ENCODE data around the gene INF2. TPM values are rescaled to one million over a fixed set of nuclear protein-coding genes. Genes with fewer than 3 reads are reported as not detected.
A peak's percentile ranks its signal among the peaks of the same experiment; 100 is the strongest.

The INF2 gene
- total and polyA plus RNA-seq, 5 donors from 2014 or later = 4.2 to 74.3 (median 7.9) TPM

DNA sequence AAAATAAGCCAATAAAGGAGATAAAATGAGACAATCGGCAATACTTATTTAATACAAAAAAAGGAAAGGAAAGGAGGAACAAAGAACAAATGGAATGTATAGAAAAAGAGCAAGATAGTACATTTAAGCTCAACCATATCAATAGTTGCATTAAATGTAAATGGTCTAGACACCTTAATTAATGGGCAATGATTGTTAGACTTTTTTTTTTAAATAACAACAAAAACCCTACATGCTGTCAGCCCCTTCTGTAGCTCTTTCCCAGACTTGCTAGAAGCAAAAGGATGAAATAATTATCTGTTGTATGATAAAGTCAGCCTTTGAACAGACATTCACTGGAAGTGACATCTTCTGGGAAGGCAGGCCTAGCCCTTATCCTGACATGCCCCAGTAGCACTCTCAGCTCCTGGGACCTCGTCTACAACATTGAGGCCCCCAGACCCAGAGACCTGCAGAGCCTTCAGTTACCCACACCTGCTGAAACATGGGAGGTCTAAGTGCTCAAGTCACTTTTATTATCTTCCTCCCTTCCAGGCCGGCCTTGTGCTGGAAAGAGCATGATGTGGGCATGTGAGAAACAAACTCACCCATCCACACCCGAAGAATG is 76.9 kb downstream of the INF2 start:
- Mint-ChIP-seq H3K27ac (no peak overlapping the region), H3K36me3 (peaks cover 20% of the 10 kb centered on the region), H3K4me1 (peaks cover 0 to 14% (median 2%) of the 10 kb centered on the region in 4 donors), H3K9me3 (no peaks in the 10 kb centered on the region), H3K4me3 (no peak overlapping the region), H3K27me3 (no peaks in the 10 kb centered on the region)
- peaks cover 12% of the 10 kb centered on the region for H3K36me3 ChIP-seq (ENCODE audit: control insufficient read depth, insufficient read depth, low read length)
- DNase-seq = no peak
- peaks cover 4% of the 10 kb centered on the region for H3K4me1 ChIP-seq (ENCODE audit: control insufficient read depth, insufficient read depth, low read length, poor library complexity, severe bottlenecking)
- H3K27me3 ChIP-seq (ENCODE audit: control insufficient read depth, insufficient read depth, low read length) = no peaks in the 10 kb centered on the region
- no peak overlapping the region for H3K4me3 ChIP-seq (ENCODE audit: low read depth, low read length)
- no peaks in the 10 kb centered on the region for H3K9me3 ChIP-seq (ENCODE audit: control insufficient read depth in 2 of 2, low read length in 2 of 2)
- H3K27ac ChIP-seq (ENCODE audit: insufficient read depth, low read length, poor library complexity, severe bottlenecking) = no peak overlapping the region
- no peak for ATAC-seq (ENCODE audit: low read depth in 2 of 2)

DNA sequence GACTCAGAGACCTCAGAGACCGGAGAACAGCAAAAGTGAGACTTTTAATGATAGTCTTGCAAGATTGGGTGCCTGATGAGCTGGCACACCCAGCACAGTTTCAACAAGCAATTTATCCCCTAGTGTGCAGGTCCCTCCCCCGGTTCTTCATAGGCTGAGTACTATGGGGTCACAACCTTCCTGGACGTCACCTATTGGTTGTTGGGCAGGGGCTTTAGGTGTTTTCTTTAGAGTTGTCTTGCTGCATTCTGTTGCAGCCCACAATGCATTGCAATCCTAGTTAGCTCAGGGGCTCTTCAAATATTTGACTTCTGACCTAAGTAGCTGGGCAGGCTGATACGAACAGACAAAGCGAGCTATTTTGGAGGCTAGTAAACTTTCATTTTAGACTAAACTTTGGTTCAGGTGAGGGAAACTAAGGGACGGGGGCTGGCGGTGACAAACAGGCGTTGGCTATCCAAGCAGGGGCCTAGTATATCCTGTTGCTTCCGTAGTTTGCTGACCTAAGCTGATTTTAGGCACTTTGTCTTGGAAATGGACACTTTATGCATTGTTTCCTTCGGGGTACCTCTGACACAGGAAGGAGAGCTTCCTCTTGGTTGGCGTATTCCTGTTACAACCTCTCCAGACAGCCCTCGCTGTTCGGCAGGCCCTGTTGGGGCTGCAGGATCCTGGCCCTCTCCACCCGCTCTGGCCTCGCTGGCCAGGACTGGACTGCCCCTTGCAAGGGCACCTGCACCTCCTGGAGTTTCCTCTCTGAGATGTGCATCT is 77.6 kb downstream of the INF2 start:
- H3K4me1 Mint-ChIP-seq = peaks cover 0 to 14% (median 2%) of the 10 kb centered on the region in 4 donors
- Histone ChIP-seq H3K27me3 (ENCODE audit: control insufficient read depth, insufficient read depth, low read length) (no peaks in the 10 kb centered on the region), H3K4me3 (ENCODE audit: low read depth, low read length) (no peak overlapping the region), H3K9me3 (ENCODE audit: control insufficient read depth in 2 of 2, low read length in 2 of 2) (no peaks in the 10 kb centered on the region), H3K4me1 (ENCODE audit: control insufficient read depth, insufficient read depth, low read length, poor library complexity, severe bottlenecking) (peaks cover 4% of the 10 kb centered on the region), H3K36me3 (ENCODE audit: control insufficient read depth, insufficient read depth, low read length) (peaks cover 17% of the 10 kb centered on the region), H3K27ac (ENCODE audit: insufficient read depth, low read length, poor library complexity, severe bottlenecking) (no peak overlapping the region)
- no peak overlapping the region for H3K27ac Mint-ChIP-seq
- H3K36me3 Mint-ChIP-seq = peaks cover 20% of the 10 kb centered on the region
- no peaks in the 10 kb centered on the region for H3K27me3 Mint-ChIP-seq
- ATAC-seq (ENCODE audit: low read depth in 2 of 2) (no peak), DNase-seq (no peak)
- no peaks in the 10 kb centered on the region for H3K9me3 Mint-ChIP-seq
- H3K4me3 Mint-ChIP-seq = no peak overlapping the region

DNA sequence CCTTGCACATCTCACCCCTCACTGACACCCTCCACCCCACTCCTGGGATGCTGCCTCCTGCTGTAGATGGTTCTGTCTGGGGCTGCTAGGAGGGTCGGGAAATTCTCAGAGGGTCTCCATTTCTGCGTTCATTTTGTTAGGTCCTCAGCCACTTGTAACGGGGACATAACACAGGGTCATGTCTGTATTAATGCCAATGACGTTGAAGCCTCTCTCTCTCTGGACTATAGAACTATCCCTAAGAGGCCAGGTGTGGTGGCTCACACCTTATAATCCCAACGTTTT is 78.2 kb downstream of the INF2 start:
- H3K9me3 Mint-ChIP-seq = no peaks in the 10 kb centered on the region
- ATAC-seq (ENCODE audit: low read depth in 2 of 2) = no peak
- no peak overlapping the region for H3K4me3 Mint-ChIP-seq
- H3K27ac Mint-ChIP-seq = no peak overlapping the region
- peaks cover 16% of the 10 kb centered on the region for H3K36me3 ChIP-seq (ENCODE audit: control insufficient read depth, insufficient read depth, low read length)
- no peaks in the 10 kb centered on the region for H3K27me3 ChIP-seq (ENCODE audit: control insufficient read depth, insufficient read depth, low read length)
- no peaks in the 10 kb centered on the region for H3K27me3 Mint-ChIP-seq
- peaks cover 0 to 14% (median 2%) of the 10 kb centered on the region in 4 donors for H3K4me1 Mint-ChIP-seq
- H3K27ac ChIP-seq (ENCODE audit: insufficient read depth, low read length, poor library complexity, severe bottlenecking) = no peak overlapping the region
- H3K4me3 ChIP-seq (ENCODE audit: low read depth, low read length) = no peak overlapping the region
- H3K9me3 ChIP-seq (ENCODE audit: control insufficient read depth in 2 of 2, low read length in 2 of 2) = no peaks in the 10 kb centered on the region
- H3K36me3 Mint-ChIP-seq = peaks cover 16% of the 10 kb centered on the region
- DNase-seq = no peak
- peaks cover 4% of the 10 kb centered on the region for H3K4me1 ChIP-seq (ENCODE audit: control insufficient read depth, insufficient read depth, low read length, poor library complexity, severe bottlenecking)

DNA sequence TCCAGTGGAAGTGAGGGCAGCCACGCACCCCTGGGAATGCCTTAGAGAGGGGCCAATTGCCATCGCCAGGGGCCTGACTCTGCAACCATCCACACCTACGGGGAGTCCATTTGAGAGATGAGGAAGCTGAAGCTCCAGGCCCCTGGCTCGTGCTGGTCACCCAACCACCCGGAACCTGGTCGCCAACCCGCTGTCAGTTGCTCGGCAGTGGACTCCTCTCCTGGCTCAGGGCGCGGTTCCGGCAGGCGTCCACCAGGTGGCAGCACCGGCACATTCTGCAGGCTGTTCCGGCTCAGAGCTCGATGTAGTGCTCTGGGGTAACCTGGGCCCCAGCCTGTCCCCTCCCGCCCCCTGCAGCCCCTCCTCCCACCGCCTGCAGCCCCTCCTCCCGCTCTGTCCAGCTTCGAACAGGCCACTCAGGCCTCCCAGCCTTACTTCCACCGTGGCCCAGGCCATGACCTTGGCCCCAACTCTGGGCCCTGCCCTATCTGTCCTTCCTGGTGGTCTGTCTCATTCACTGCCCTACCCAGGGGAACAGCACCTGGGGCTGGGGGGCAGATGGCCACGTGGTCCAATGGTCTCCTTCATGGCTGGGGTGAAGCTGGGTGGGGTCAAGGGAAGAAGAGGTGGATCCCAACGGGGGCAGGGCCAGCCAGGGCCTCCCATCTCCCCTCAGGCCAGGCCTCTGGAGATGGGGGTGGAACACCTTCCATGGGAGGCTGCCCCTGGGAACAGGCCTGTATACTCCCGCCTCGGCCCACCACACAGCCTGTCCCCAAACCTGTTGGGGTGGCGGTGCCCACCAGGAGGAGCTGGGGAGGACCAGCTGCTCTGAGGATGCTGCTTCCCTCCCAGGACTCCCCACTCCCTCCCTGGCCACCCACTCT is 79.3 kb downstream of the INF2 start:
- Mint-ChIP-seq H3K4me1 (peaks cover 0 to 14% (median 2%) of the 10 kb centered on the region in 4 donors), H3K36me3 (peaks cover 16% of the 10 kb centered on the region), H3K9me3 (no peaks in the 10 kb centered on the region), H3K4me3 (no peak overlapping the region), H3K27ac (peak overlapping the region in 2 of 3 donors; percentile 62 to 64), H3K27me3 (no peaks in the 10 kb centered on the region)
- Histone ChIP-seq H3K4me1 (ENCODE audit: control insufficient read depth, insufficient read depth, low read length, poor library complexity, severe bottlenecking) (peaks cover 4% of the 10 kb centered on the region), H3K27ac (ENCODE audit: insufficient read depth, low read length, poor library complexity, severe bottlenecking) (no peak overlapping the region), H3K4me3 (ENCODE audit: low read depth, low read length) (no peak overlapping the region), H3K27me3 (ENCODE audit: control insufficient read depth, insufficient read depth, low read length) (no peaks in the 10 kb centered on the region), H3K9me3 (ENCODE audit: control insufficient read depth in 2 of 2, low read length in 2 of 2) (no peaks in the 10 kb centered on the region), H3K36me3 (ENCODE audit: control insufficient read depth, insufficient read depth, low read length) (peaks cover 23% of the 10 kb centered on the region)
- ATAC-seq (ENCODE audit: low read depth in 2 of 2) (peak; percentile 89 to 90), DNase-seq (peak; percentile 81 to 87 (median 83))

DNA sequence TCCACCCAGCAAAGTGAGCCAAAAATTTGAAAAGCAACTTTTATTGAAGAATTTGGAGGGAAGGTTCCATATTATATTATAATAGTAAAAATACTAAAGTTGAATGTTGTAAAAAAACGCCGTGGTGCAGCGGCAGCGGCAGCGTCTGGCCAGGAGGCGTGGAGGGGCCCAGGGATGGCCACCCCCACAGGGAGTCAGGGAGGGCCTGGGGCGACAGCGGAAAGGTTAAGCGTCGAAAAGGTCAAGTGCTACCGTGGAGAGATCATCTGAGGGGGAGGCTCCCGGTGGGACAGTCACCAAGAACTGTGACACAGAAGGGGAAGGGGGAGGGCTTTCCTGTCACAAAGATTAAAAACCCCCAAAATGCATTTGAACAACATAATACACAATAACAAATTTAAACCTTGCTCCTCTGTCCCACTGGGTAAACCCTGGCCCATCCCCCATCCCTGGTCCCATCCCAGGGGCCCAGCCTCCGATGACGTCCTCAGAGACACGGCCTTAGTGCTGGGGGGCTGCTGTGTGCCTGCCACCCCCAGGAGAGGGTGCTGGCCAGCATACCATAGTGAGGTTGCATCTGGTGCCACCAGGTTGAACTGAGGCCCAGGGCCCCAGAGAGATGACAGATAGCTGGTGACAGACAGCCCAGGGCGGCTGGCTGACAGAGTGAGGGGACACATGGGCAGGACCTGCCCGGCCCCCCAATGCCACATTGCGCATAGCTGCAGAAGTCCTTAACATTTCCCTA is 80.1 kb downstream of the INF2 start:
- H3K27ac ChIP-seq (ENCODE audit: insufficient read depth, low read length, poor library complexity, severe bottlenecking) = no peak overlapping the region
- no peaks in the 10 kb centered on the region for H3K27me3 ChIP-seq (ENCODE audit: control insufficient read depth, insufficient read depth, low read length)
- H3K36me3 ChIP-seq (ENCODE audit: control insufficient read depth, insufficient read depth, low read length) = peaks cover 23% of the 10 kb centered on the region
- no peak overlapping the region for H3K4me3 ChIP-seq (ENCODE audit: low read depth, low read length)
- H3K4me1 ChIP-seq (ENCODE audit: control insufficient read depth, insufficient read depth, low read length, poor library complexity, severe bottlenecking) = peaks cover 4% of the 10 kb centered on the region
- no peaks in the 10 kb centered on the region for H3K27me3 Mint-ChIP-seq
- DNase-seq (no peak), ATAC-seq (ENCODE audit: low read depth in 2 of 2) (no peak)
- peaks cover 0 to 14% (median 2%) of the 10 kb centered on the region in 4 donors for H3K4me1 Mint-ChIP-seq
- H3K9me3 Mint-ChIP-seq = no peaks in the 10 kb centered on the region
- no peaks in the 10 kb centered on the region for H3K9me3 ChIP-seq (ENCODE audit: control insufficient read depth in 2 of 2, low read length in 2 of 2)
- H3K27ac Mint-ChIP-seq = no peak overlapping the region
- peaks cover 16% of the 10 kb centered on the region for H3K36me3 Mint-ChIP-seq
- no peak overlapping the region for H3K4me3 Mint-ChIP-seq

DNA sequence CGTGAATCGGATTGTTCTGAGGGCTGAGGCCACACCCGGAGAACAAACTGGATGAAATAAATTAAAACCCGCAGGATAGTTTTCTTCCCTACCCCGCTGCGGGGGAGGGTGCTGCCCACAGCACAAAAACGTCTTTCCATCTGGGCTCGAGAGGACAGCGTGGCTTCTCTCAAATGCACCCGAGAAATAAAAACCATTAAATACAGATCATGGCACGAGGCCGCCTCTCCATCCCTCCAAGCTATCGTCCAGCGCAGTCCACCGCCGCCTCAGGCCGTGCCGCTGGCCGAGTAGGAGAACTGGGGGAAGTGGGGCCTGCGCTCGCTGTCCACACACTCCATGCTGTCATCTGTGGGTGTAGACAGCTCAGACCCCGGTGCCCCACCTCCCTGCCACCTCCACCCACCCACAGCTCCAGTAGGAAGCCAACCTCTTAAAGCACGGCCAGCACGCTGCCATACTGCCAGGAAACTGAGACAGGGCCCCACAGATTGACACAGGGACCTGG is 80.7 kb downstream of the INF2 start:
- H3K4me3 Mint-ChIP-seq = no peak overlapping the region
- Histone ChIP-seq H3K27me3 (ENCODE audit: control insufficient read depth, insufficient read depth, low read length) (no peaks in the 10 kb centered on the region), H3K27ac (ENCODE audit: insufficient read depth, low read length, poor library complexity, severe bottlenecking) (no peak overlapping the region), H3K9me3 (ENCODE audit: control insufficient read depth in 2 of 2, low read length in 2 of 2) (no peaks in the 10 kb centered on the region), H3K36me3 (ENCODE audit: control insufficient read depth, insufficient read depth, low read length) (peaks cover 23% of the 10 kb centered on the region), H3K4me1 (ENCODE audit: control insufficient read depth, insufficient read depth, low read length, poor library complexity, severe bottlenecking) (peaks cover 4% of the 10 kb centered on the region), H3K4me3 (ENCODE audit: low read depth, low read length) (no peak overlapping the region)
- peaks cover 16% of the 10 kb centered on the region for H3K36me3 Mint-ChIP-seq
- H3K4me1 Mint-ChIP-seq = peaks cover 0 to 14% (median 2%) of the 10 kb centered on the region in 4 donors
- no peak for ATAC-seq (ENCODE audit: low read depth in 2 of 2)
- no peak for DNase-seq
- H3K27me3 Mint-ChIP-seq = no peaks in the 10 kb centered on the region
- no peaks in the 10 kb centered on the region for H3K9me3 Mint-ChIP-seq
- no peak overlapping the region for H3K27ac Mint-ChIP-seq

DNA sequence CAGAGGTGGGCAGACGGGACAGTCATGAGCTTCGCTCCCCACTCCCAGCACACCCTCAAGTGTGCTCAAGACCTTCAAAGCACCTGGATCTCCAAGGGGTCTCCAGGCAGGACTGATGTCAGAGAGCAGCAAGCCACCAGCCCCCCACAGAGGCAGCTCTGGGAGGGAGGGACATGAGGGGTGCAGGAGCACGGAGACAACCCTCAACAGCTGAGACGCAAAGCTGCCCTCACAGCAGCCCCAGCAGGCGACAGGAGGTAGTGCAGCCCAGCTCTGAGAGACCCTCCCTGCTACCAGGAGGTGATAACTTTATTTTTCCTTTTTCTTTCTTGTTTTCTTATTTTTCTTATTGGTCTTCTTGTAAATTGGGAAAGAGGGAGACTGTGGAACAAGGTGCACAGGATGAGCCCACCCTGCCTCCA is 81.4 kb downstream of the INF2 start:
- Histone ChIP-seq H3K36me3 (ENCODE audit: control insufficient read depth, insufficient read depth, low read length) (peaks cover 23% of the 10 kb centered on the region), H3K9me3 (ENCODE audit: control insufficient read depth in 2 of 2, low read length in 2 of 2) (no peaks in the 10 kb centered on the region), H3K27me3 (ENCODE audit: control insufficient read depth, insufficient read depth, low read length) (no peaks in the 10 kb centered on the region), H3K4me3 (ENCODE audit: low read depth, low read length) (no peak overlapping the region), H3K27ac (ENCODE audit: insufficient read depth, low read length, poor library complexity, severe bottlenecking) (no peak overlapping the region), H3K4me1 (ENCODE audit: control insufficient read depth, insufficient read depth, low read length, poor library complexity, severe bottlenecking) (peaks cover 4% of the 10 kb centered on the region)
- Mint-ChIP-seq H3K4me1 (peaks cover 0 to 14% (median 2%) of the 10 kb centered on the region in 4 donors), H3K27ac (no peak overlapping the region), H3K4me3 (no peak overlapping the region), H3K9me3 (no peaks in the 10 kb centered on the region), H3K27me3 (no peaks in the 10 kb centered on the region), H3K36me3 (peaks cover 16% of the 10 kb centered on the region)
- ATAC-seq (ENCODE audit: low read depth in 2 of 2) (no peak), DNase-seq (peak in 1 of 3 donors; percentile 25)

Data from CD4-positive, CD25-positive, alpha-beta regulatory T cell (primary cell).